NCI-H748 treated with DMSO at 0.1 percent for 48 hours (cell line): ENCODE results near the gene NCF1.
"Not testable (repeated sequence)": the region's sequence is repeated elsewhere in the genome, so short reads cannot be mapped to it uniquely, and the experiment has no call there.

Experiments
- DNase-seq: peaks from one replicate; lab custom pipeline; 2025; lab: John Stamatoyannopoulos, UW

Gene NCF1

DNA sequence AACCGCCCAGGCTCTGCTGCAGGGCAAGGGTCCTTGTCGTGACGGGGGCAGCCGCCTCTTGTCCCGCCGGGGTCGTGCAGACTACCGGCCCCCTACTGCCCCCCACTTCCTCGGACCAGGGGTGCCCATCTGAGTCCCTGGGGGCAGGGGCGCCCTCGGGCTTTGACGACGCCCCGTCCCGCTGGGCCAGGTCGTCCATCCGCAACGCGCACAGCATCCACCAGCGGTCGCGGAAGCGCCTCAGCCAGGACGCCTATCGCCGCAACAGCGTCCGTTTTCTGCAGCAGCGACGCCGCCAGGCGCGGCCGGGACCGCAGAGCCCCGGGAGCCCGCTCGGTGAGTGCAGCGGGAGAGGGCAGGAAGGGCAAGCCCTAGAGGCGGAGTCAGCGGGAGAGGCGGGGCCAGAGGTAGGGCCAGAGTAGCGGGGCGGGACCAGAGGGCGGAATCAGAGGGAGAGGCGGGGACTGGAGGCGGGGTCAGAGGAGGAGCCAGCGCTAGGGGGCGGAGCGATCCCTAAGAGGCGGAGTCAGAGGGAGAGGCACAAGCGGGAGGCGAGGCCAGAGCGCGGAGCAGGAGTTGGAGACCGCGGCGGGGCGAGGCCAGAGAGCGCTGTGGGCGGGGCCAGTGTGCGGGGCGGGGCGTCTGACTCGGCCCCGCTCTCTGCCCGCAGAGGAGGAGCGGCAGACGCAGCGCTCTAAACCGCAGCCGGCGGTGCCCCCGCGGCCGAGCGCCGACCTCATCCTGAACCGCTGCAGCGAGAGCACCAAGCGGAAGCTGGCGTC, 14.7 kb downstream of the NCF1 start:
- DNase-seq: peak; percentile 47

DNA sequence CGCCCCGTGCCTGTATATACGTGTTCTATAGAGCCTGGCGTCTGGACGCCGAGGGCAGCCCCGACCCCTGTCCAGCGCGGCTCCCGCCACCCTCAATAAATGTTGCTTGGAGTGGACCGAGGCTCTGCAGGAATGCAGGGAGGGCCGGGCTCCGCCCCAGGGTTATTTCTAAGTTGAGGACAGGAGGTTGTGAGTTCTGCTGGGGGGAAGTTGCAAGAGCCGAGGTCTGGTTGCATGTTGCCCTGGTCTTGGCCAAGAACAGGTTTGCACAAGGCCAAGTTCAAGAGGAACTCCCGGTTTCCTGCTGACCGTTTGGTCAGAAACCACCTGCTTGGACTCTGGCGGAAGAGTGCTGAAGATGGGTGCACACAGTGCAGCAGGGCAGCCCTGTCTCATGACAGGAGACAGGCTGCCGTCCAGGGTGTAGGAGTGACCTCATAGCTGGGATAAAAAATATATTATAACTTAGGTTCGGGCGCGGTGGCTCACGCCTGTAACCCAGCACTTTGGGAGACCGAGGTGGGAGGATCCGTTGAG, 15.5 kb downstream of the NCF1 start:
- not testable (repeated sequence) for DNase-seq

DNA sequence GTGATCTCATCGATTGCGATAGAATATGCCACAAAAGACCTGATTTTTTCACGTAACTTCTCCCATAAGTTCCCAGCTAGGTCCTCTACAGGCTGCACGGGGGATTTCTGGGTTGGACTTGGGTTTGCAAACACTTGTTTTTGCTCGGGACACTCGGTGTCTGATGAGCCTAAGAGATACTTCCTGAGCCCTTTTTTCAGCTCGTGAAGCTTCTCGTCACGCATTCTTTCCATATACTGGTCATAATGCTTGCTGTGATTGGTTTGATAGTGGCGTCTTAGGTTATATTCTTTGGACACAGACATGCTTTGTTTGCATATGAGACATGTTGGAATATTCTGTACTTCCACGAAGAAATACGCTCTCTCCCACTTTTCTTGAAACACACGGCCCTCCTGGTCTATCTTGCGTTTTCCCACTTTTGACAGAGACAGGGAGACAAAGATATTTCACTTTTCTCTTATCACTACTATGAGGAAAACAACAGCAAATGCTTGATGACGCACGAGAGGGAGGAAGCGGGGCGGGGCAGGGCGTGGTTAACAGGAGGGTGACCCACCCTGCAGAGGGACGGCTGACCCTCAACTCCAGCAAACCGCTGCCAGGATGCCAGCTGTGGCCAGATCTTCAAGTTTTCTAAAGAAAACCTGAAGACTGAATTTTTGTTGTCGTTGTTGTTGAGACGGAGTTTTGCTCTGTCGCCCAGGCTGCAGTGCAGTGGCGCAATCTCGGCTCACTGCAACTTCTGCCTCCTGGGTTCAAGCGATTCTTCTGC, 24.2 kb downstream of the NCF1 start:
- not testable (repeated sequence) for DNase-seq

DNA sequence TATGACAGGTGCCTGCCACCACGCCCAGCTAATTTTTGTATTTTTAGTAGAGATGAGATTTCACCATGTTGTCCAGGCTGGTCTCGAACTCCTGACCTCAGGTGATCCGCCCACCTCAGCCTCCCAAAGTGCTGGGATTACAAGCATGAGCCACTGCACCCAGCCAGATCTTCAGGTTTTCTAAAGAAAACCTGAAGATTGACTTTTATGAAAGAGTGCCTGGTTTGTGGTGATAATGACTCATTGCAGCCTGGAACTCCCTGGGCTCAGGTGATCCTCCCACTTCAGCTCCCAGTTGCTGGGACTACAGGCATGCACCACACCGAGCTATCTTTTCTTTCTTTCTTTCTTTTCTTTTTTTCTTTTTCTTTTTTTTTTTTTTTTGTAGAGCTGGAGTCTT, 24.8 kb downstream of the NCF1 start:
- DNase-seq: not testable (repeated sequence)

DNA sequence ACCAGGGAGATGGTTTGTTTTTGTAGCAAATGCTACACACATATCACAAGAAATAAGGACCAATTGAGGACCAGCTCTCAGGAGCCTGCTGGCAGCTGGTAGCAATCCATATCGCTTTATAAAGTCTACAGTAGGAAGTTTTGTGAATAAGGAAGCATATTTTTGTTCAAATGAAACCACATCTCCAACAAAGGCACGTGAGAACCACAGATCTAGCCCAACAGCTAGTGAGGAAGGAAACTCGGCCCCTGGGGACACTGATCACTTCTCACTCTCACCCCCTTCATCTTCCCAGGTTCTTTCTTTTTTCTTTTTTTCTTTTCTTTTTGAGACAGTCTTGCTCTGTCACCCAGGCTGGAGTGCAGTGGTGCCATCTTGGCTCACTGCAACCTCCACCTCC, 42.1 kb downstream of the NCF1 start:
- DNase-seq: not testable (repeated sequence)

DNA sequence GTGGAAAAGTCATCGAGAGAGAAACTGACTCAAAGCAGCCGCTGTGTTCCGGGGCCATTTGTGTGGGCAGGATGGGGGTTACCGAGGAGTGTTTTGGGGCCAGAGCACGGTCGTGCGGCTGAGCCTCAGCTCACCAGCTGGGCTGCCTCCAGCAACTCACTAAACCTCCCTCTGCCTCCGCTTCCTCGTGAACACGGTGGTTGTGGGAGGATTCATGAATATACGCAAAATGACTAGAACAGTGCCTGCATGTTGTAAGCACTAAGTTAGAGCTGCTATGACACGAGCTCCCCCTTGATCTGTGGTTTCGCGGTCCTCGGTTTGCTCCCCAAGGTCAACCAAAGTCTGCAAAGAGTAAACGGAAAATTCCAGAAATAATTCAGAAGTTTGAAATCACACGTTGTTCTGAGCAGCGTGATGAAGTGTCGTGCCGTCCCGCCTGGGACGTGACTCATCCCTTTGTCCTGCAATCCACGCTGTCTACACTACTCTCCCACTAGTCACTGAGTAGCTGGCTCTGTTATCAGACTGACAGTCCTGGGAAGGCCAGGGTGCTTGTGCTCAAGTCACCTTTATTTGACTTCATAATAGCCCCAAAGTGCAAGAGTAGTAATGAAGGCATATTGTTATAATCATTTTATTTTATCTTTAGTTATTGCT, 46.5 kb downstream of the NCF1 start:
- not testable (repeated sequence) for DNase-seq

DNA sequence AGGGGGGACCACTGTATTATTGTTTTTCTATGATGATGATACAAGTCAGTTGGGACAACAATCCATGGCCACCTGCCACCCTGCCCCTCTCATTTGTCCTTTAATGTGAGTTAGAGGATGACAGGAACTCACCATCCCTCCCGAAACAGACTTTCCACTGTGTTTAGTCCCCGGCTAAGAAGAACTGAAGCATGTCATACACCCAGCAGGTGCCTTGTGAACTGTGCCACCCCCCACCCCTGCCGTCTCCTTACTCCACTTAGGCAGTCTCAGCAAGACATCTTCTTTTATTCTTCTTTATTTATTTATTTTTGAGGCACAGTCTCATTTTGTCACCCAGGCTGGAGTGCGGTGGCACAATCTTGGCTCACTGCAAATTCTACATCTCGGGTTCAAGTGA, 47.4 kb downstream of the NCF1 start:
- not testable (repeated sequence) for DNase-seq

DNA sequence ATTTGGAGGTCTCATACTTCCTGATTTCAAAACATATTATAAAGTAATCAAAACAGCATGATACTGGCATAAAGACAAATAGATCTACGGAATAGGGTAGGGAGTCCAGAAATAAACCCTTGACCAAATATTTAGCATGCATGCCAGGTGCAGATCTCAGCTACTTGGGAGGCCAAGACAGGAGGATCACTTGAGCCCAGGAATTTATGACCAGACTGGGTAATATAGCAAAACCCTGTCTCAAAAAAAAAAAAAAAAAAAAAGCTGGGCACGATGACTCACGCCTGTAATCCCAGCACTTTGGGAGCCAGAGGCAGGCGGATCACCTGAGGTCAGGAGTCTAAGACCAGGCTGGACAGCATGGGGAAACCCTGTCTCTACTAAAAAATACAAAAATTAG, 56.1 kb downstream of the NCF1 start:
- DNase-seq: not testable (repeated sequence)

DNA sequence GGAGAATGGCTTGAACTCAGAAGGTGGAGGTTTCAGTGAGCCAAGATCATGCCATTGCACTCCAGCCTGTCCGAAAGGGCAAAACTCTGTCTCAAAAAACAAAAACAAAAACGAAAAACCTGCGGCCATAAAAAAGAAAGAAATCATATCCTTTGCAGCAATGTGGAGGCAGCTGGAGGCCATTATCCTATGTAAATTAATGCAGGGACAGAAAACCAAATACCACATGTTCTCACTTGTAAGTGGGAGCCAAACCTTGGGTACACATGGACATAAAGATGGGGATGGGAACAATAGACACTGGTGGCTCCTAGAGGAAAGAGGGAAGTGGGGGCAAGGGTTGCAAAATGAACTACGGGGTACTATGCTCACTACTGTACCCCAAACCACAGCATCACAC, 56.6 kb downstream of the NCF1 start:
- DNase-seq: not testable (repeated sequence)
